ENCODE data around the gene DCLK1.
"Not testable (repeated sequence)": the region's sequence is repeated elsewhere in the genome, so short reads cannot be mapped to it uniquely, and the experiment has no call there.

Gene DCLK1

GRCh38 chr13:35979361-35979951, 151.7 kb downstream of the DCLK1 start:
- no peak for DNase-seq

GRCh38 chr13:35978607-35979316, 152.4 kb downstream of the DCLK1 start:
- DNase-seq: no peak

- no peak for DNase-seq
Measured at GRCh38 chr13:35977060-35977459, 154.1 kb downstream of the DCLK1 start.

DNA sequence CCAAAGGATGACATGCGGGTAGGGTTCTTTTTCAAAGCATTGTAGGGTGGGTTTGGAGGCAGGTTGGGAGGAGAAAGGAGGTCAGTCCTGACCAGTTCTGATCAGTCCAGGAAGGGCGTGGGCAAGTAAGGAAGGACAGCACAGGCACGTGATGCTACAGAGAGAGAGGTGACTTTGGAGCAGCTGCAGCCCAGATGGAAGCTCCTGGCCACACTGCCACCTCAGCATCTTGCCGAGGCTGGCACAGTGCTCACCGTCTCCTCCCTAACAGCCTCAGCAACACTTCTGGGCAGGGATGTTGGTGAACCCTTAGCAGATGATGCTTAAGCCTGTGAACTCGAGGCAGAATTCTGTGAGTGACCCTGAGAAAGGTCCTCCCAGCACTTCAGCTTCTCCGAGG, 155.1 kb downstream of the DCLK1 start:
- DNase-seq: no peak

DNA sequence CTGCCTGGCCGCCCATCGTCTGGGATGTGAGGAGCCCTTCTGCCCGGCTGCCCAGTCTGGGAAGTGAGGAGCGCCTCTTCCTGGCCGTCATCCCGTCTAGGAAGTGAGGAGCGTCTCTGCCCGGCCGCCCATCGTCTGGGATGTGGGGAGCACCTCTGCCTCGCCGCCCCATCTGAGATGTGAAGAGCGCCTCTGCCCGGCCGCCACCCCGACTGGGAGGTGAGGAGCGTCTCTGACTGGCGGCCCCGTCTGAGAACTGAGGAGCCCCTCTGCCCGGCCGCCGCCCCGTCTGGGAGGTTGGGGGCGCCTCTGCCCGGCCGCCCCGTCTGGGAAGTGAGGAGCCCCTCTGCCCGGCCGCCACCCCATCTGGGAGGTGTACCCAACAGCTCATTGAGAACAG, 164.2 kb downstream of the DCLK1 start:
- not testable (repeated sequence) for DNase-seq

- no peak for DNase-seq
Measured at GRCh38 chr13:35966024-35966423, 165.2 kb downstream of the DCLK1 start.

GRCh38 chr13:35965226-35965927, 165.8 kb downstream of the DCLK1 start:
- no peak for DNase-seq

GRCh38 chr13:35964863-35965180, 166.4 kb downstream of the DCLK1 start:
- no peak for DNase-seq

- no peak for DNase-seq
Measured at GRCh38 chr13:35964011-35964862, 166.9 kb downstream of the DCLK1 start.

GRCh38 chr13:35961461-35962220, 169.5 kb downstream of the DCLK1 start:
- no peak for DNase-seq

DNA sequence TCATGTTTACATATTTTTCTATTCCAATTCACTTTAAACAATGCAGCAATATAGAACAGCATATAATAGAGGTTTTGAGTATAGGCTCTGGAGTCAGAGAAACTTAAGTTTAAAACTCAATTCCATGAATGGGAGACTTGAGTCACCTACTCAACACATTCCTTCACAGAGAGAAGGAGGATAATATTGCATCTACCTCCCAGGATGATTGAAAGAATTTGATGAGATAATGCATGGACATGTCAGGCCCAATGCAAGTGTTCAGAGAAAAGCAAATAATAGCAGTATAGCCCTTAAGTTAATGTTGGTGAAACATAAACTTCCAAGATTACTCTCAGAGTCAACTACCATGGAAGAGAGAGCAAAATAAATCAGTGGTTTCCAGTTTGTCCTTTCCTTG, 170.2 kb downstream of the DCLK1 start:
- DNase-seq: no peak

- no peak for DNase-seq
Measured at GRCh38 chr13:35957996-35958395, 173.2 kb downstream of the DCLK1 start.

- no peak for DNase-seq
Measured at GRCh38 chr13:35957241-35957731, 173.9 kb downstream of the DCLK1 start.

DNA sequence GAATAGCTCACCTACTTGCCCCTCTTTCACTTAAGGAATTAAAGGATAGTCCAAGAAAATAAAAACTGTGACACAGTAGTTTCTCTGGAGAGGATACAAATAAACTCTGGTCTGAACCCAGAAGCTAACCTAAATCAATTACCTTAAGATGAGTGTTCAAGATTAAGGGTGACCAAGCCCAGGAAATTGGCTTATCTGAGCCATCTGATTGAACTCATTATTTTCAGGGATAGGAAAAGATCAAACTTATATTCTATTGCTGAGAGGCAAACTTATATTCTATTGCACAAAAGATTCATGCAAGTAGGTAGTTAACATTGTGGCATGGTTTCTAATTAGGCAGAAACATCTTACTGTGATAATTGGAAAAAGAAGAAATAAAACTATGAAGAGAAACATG, 175.1 kb downstream of the DCLK1 start:
- DNase-seq: no peak

GRCh38 chr13:35954207-35954560, 177.0 kb downstream of the DCLK1 start:
- no peak for DNase-seq

- DNase-seq: no peak
Measured at GRCh38 chr13:35953537-35954206, 177.5 kb downstream of the DCLK1 start.

- DNase-seq: no peak
Measured at GRCh38 chr13:35947315-35947714, 183.9 kb downstream of the DCLK1 start.

DNA sequence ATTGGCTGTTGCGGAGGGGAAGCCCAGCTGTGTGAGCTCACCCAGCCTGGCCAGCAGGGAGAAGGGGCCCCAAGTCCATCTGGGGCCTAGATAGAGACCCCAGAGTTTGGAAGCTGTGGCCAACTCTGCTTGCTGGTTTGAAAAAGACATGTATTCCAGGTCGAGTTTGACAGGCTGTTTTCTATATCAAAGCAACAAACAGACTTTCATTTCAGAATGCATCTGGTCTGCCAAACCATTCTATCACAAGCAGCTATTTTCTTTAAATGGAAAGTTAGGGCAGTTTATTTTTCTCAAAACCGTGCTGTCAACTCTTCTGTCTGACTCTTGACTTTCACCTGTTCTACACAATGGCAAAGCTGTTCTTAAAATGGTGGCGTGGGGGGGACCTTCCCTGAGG, 185.8 kb downstream of the DCLK1 start:
- no peak for DNase-seq

GRCh38 chr13:35941374-35941773, 189.8 kb downstream of the DCLK1 start:
- no peak for DNase-seq

GRCh38 chr13:35940734-35941133, 190.4 kb downstream of the DCLK1 start:
- no peak for DNase-seq

DNA sequence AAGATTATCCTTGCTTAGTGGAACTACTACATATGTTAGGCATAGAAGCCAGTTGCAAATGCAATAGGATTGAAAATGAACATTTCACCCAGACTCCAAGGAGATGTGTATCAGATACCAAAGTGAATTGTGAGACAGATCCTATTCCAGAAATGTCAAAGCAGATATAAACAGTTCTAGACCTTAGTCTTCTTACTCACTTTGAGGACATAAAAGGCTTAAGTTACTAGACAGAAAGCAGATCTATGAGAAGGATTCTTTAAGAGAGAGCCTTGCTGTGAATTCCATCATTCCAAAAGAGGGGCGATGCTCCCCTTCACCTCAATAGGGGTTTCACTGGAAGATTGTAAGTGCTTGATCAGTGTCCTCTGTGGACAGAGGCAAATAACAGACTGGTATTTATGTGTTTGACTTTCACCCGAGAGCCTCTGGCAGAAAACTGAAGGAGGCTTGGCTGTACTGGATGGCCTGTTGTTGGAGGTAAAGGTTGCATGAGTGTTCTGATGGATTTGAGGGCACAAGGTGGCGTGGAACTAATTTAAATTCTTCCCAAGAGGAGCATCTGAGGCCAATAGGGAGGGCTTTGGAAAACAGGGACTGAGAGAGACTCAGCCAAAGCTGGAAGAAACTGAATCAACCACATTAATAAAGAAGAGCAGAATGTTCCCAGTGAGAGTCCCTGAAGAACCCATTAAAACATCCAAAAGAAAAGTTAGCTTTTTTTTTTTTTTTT, 194.8 kb downstream of the DCLK1 start:
- DNase-seq: no peak

Data from activated effector memory CD4-positive, alpha-beta T cell treated with anti-CD3 and anti-CD28 coated beads, Interleukin-2, amount 50 U/mL, for 16 hours (primary cell).